Effector memory CD8-positive, alpha-beta T cell (primary cell): ENCODE data around the gene CDC27.
"Not testable (repeated sequence)": the region's sequence is repeated elsewhere in the genome, so short reads cannot be mapped to it uniquely, and the experiment has no call there.

Experiments used
- ATAC-seq: fragments of 150-1000 bp; cut with Tn5 transposase; replicated peaks from 2 replicates; pipeline ENCODE4 v1.10.0; 2021; ENCODE audit warnings: mild to moderate bottlenecking, moderate library complexity
- DNase-seq, 3 experiments: peaks; one replicate each; pipeline ENCODE4 v3.0.0; 2021
- H3K27ac Mint-ChIP-seq, 2 donors: one replicate each; pipeline ENCODE4 v1.8.0; 2022; ENCODE audit warnings: mild to moderate bottlenecking in 2 of 2, mixed read lengths in 2 of 2, moderate library complexity in 2 of 2
- H3K27me3 Mint-ChIP-seq, 2 donors: one replicate each; pipeline ENCODE4 v1.8.0; 2022; ENCODE audit warnings: mixed read lengths in 2 of 2
- H3K36me3 Mint-ChIP-seq: one replicate; pipeline ENCODE4 v1.8.0; 2022; ENCODE audit warnings: mild to moderate bottlenecking, moderate library complexity, mixed read lengths; ENCODE audit not compliant: insufficient read depth
- H3K4me1 Mint-ChIP-seq, 2 donors: one replicate each; pipeline ENCODE4 v1.8.0; 2022; ENCODE audit warnings: low read depth in 2 of 2, mixed read lengths in 2 of 2
- H3K4me3 Mint-ChIP-seq, 2 donors: one replicate each; pipeline ENCODE4 v1.8.0; 2022; ENCODE audit warnings: mild to moderate bottlenecking in 2 of 2, mixed read lengths in 2 of 2, moderate library complexity in 2 of 2
- H3K9me3 Mint-ChIP-seq, 2 donors: one replicate each; pipeline ENCODE4 v1.8.0; 2022; ENCODE audit warnings: mixed read lengths in 2 of 2

CDC27 gene

GRCh38 chr17:47225911-47226688, 37.0 kb upstream of the CDC27 start:
- H3K4me1 Mint-ChIP-seq: peaks cover 14 to 18% of the 10 kb centered on the region in 2 donors
- ATAC-seq (no peak), DNase-seq (no peak)
- no peak overlapping the region for H3K27ac Mint-ChIP-seq
- H3K9me3 Mint-ChIP-seq: no peaks in the 10 kb centered on the region
- H3K36me3 Mint-ChIP-seq: no peaks in the 10 kb centered on the region
- H3K4me3 Mint-ChIP-seq: no peak overlapping the region
- H3K27me3 Mint-ChIP-seq: no peaks in the 10 kb centered on the region

GRCh38 chr17:47225436-47225858, 36.4 kb upstream of the CDC27 start:
- ATAC-seq (no peak), DNase-seq (no peak)
- peaks cover 2% of the 10 kb centered on the region for H3K36me3 Mint-ChIP-seq
- no peaks in the 10 kb centered on the region for H3K27me3 Mint-ChIP-seq
- H3K4me3 Mint-ChIP-seq: no peak overlapping the region
- H3K9me3 Mint-ChIP-seq: no peaks in the 10 kb centered on the region
- H3K4me1 Mint-ChIP-seq: peaks cover 20 to 22% of the 10 kb centered on the region in 2 donors
- H3K27ac Mint-ChIP-seq: peak overlapping the region in 1 of 2 donors; percentile 11

GRCh38 chr17:47224966-47225365, 35.9 kb upstream of the CDC27 start:
- no peaks in the 10 kb centered on the region for H3K9me3 Mint-ChIP-seq
- H3K27ac Mint-ChIP-seq: peak overlapping the region in 1 of 2 donors; percentile 11
- DNase-seq (no peak), ATAC-seq (no peak)
- no peaks in the 10 kb centered on the region for H3K27me3 Mint-ChIP-seq
- H3K4me3 Mint-ChIP-seq: no peak overlapping the region
- H3K4me1 Mint-ChIP-seq: peaks cover 21 to 23% of the 10 kb centered on the region in 2 donors
- peaks cover 4% of the 10 kb centered on the region for H3K36me3 Mint-ChIP-seq

GRCh38 chr17:47224077-47224476, 35.0 kb upstream of the CDC27 start:
- Mint-ChIP-seq H3K27ac (peak overlapping the region in 1 of 2 donors; percentile 59), H3K4me1 (peaks cover 20 to 25% of the 10 kb centered on the region in 2 donors)
- H3K36me3 Mint-ChIP-seq, H3K4me3 Mint-ChIP-seq, H3K27me3 Mint-ChIP-seq, ATAC-seq, H3K9me3 Mint-ChIP-seq, DNase-seq: not testable (repeated sequence)

- no peak for ATAC-seq
- Mint-ChIP-seq H3K27ac (peak overlapping the region; percentile 35 to 59), H3K27me3 (no peaks in the 10 kb centered on the region), H3K9me3 (no peaks in the 10 kb centered on the region), H3K4me3 (no peak overlapping the region), H3K36me3 (peaks cover 4% of the 10 kb centered on the region), H3K4me1 (peaks cover 26 to 31% of the 10 kb centered on the region in 2 donors)
- no peak for DNase-seq
Observed at GRCh38 chr17:47223460-47223859, 34.4 kb upstream of the CDC27 start.

GRCh38 chr17:47223007-47223406, 33.9 kb upstream of the CDC27 start:
- H3K36me3 Mint-ChIP-seq: peaks cover 4% of the 10 kb centered on the region
- ATAC-seq: no peak
- peaks cover 28 to 33% of the 10 kb centered on the region in 2 donors for H3K4me1 Mint-ChIP-seq
- H3K27ac Mint-ChIP-seq: peak overlapping the region; percentile 35 to 59
- no peaks in the 10 kb centered on the region for H3K9me3 Mint-ChIP-seq
- no peak for DNase-seq
- H3K27me3 Mint-ChIP-seq: no peaks in the 10 kb centered on the region
- no peak overlapping the region for H3K4me3 Mint-ChIP-seq

- H3K4me1 Mint-ChIP-seq: peaks cover 33% of the 10 kb centered on the region in 2 donors
- DNase-seq (no peak), ATAC-seq (no peak)
- H3K27me3 Mint-ChIP-seq: no peaks in the 10 kb centered on the region
- no peak overlapping the region for H3K4me3 Mint-ChIP-seq
- H3K27ac Mint-ChIP-seq: peak overlapping the region; percentile 59 to 93
- peaks cover 4% of the 10 kb centered on the region for H3K36me3 Mint-ChIP-seq
- H3K9me3 Mint-ChIP-seq: no peaks in the 10 kb centered on the region
Observed at GRCh38 chr17:47222047-47222446, 33.0 kb upstream of the CDC27 start.

- DNase-seq: no peak
- no peak for ATAC-seq
- no peaks in the 10 kb centered on the region for H3K27me3 Mint-ChIP-seq
- peak overlapping the region; percentile 90 to 93 for H3K27ac Mint-ChIP-seq
- H3K4me1 Mint-ChIP-seq: peaks cover 37 to 38% of the 10 kb centered on the region in 2 donors
- H3K9me3 Mint-ChIP-seq: no peaks in the 10 kb centered on the region
- H3K4me3 Mint-ChIP-seq: no peak overlapping the region
- H3K36me3 Mint-ChIP-seq: peaks cover 4% of the 10 kb centered on the region
Observed at GRCh38 chr17:47221154-47221553, 32.1 kb upstream of the CDC27 start.

GRCh38 chr17:47220531-47220999, 31.5 kb upstream of the CDC27 start:
- H3K4me1 Mint-ChIP-seq: peaks cover 37 to 38% of the 10 kb centered on the region in 2 donors
- H3K27me3 Mint-ChIP-seq: no peaks in the 10 kb centered on the region
- peak overlapping the region; percentile 90 to 93 for H3K27ac Mint-ChIP-seq
- H3K4me3 Mint-ChIP-seq: peak overlapping the region; percentile 69 to 85
- ATAC-seq (peak; percentile 80), DNase-seq (peak; percentile 37 to 47 (median 40))
- peaks cover 4% of the 10 kb centered on the region for H3K36me3 Mint-ChIP-seq
- no peaks in the 10 kb centered on the region for H3K9me3 Mint-ChIP-seq

- Mint-ChIP-seq H3K4me3 (peak overlapping the region; percentile 69 to 85), H3K4me1 (peaks cover 37 to 38% of the 10 kb centered on the region in 2 donors), H3K27ac (peak overlapping the region; percentile 90 to 93), H3K27me3 (no peaks in the 10 kb centered on the region), H3K9me3 (no peaks in the 10 kb centered on the region), H3K36me3 (peaks cover 4% of the 10 kb centered on the region)
- no peak for DNase-seq
- ATAC-seq: no peak
Observed at GRCh38 chr17:47219621-47220475, 30.8 kb upstream of the CDC27 start.

GRCh38 chr17:47218896-47219430, 29.9 kb upstream of the CDC27 start:
- no peak for ATAC-seq
- Mint-ChIP-seq H3K9me3 (no peaks in the 10 kb centered on the region), H3K27ac (peak overlapping the region; percentile 49 to 90), H3K27me3 (no peaks in the 10 kb centered on the region), H3K36me3 (peaks cover 4% of the 10 kb centered on the region), H3K4me1 (peaks cover 37 to 38% of the 10 kb centered on the region in 2 donors), H3K4me3 (peak overlapping the region; percentile 43 to 85)
- no peak for DNase-seq

GRCh38 chr17:47217279-47217678, 28.2 kb upstream of the CDC27 start:
- peak; percentile 76 for ATAC-seq
- peak in 1 of 3 experiments; percentile 22 for DNase-seq
- peaks cover 37 to 38% of the 10 kb centered on the region in 2 donors for H3K4me1 Mint-ChIP-seq

GRCh38 chr17:47216821-47217220, 27.7 kb upstream of the CDC27 start:
- ATAC-seq, H3K36me3 Mint-ChIP-seq, DNase-seq, H3K27me3 Mint-ChIP-seq, H3K9me3 Mint-ChIP-seq, H3K4me3 Mint-ChIP-seq: not testable (repeated sequence)
- Mint-ChIP-seq H3K4me1 (peaks cover 37 to 38% of the 10 kb centered on the region in 2 donors), H3K27ac (peak overlapping the region; percentile 52 to 66)

More at GRCh38 chr17:47217279-47217678, 28.2 kb upstream of the CDC27 start:
- Mint-ChIP-seq H3K27ac (peak overlapping the region; percentile 52 to 66), H3K4me3 (peak overlapping the region in 1 of 2 donors; percentile 6)
- H3K36me3 Mint-ChIP-seq, H3K27me3 Mint-ChIP-seq, H3K9me3 Mint-ChIP-seq: not testable (repeated sequence)
